Gastroesophageal sphincter (tissue), 3 donors: ENCODE data around the gene PRKCSH.

ENCODE experiments used
- EP300 ChIP-seq: sonication (generic); formaldehyde crosslinking; IDR thresholded peaks from one replicate; pipeline ENCODE4 v1.6.1; 2017; ENCODE audit warnings: antibody characterized with exemption, mild to moderate bottlenecking
- POLR2A ChIP-seq, 2 donors: fragments of 450-650 bp; IDR thresholded peaks; one replicate each; pipeline ENCODE4 v1.6.1; 2017; ENCODE audit warnings: antibody characterized with exemption in 2 of 2, mild to moderate bottlenecking in 2 of 2, moderate library complexity in 1 of 2
- POLR2AphosphoS5 ChIP-seq: sonication (generic); formaldehyde crosslinking; IDR thresholded peaks from one replicate; pipeline ENCODE4 v1.6.1; 2017; ENCODE audit warnings: antibody characterized with exemption
- TF ChIP-seq, protein P1 (sequence below), 4 experiments: fragments of 200-600 bp in 2 of 4; fragments of 450-650 bp in 2 of 4; sonication (generic) in 1 of 4; IDR thresholded peaks; one replicate each; pipeline ENCODE4 v1.5.1; 2017 to 2019; ENCODE audit warnings: antibody characterized with exemption in 4 of 4, mild to moderate bottlenecking in 2 of 4, moderate library complexity in 2 of 4

DNA sequence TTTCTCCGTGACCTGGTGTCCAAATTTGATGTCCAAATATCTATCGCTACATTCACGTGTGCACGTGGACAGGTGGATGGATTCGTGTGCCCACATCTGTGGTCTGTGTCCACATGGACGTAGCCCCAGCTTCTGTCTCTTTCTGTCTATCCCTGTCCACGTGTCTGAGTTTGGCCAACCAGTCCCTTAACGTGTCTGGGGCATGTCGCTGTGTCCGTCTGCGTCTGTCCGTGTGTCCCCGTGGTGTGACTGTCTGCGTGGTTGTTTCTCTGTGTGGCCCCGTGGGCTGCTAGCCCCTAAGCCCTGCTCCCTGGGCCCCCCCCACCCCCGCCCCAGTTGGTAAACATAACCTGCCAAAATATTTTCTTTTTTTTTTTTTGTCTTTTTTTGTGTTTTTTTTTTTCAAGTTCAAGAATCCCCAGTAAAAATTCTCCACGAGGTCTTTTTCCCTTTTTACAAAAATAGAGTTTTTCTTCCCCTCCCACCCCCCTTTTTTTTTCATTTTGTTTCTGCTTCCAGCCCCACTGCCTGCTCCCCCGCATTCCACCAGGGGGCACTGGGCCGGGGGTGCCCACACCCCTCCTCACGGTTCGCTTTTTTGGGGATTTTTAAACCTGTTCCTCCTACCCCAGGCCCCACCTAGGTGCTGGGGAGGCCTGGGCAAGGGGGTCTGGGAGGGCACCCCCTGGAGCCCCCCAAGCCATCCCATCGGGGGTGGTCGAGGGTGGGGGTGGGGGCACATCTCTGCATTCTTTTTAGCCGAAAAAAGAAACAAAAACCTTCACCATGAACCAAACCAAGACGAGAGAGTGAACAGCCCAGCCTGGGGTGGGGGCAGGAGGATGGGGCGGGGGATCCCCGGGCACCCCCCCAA is 18.3 kb downstream of the PRKCSH start:
- no peak for TF ChIP-seq POLR2A (IDR thresholded peaks at IDR 0.05)
- TF ChIP-seq, protein P1, sequence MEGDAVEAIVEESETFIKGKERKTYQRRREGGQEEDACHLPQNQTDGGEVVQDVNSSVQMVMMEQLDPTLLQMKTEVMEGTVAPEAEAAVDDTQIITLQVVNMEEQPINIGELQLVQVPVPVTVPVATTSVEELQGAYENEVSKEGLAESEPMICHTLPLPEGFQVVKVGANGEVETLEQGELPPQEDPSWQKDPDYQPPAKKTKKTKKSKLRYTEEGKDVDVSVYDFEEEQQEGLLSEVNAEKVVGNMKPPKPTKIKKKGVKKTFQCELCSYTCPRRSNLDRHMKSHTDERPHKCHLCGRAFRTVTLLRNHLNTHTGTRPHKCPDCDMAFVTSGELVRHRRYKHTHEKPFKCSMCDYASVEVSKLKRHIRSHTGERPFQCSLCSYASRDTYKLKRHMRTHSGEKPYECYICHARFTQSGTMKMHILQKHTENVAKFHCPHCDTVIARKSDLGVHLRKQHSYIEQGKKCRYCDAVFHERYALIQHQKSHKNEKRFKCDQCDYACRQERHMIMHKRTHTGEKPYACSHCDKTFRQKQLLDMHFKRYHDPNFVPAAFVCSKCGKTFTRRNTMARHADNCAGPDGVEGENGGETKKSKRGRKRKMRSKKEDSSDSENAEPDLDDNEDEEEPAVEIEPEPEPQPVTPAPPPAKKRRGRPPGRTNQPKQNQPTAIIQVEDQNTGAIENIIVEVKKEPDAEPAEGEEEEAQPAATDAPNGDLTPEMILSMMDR (IDR thresholded peaks at IDR 0.05) = peak in 1 of 4 experiments; percentile 30
- no peak for TF ChIP-seq POLR2AphosphoS5
- no peak for TF ChIP-seq EP300
